Esophagus squamous epithelium (tissue), 5 donors: Measurements from ENCODE around the gene TMEM164. TPM values are rescaled to one million over a fixed set of nuclear protein-coding genes. Genes with fewer than 3 reads are reported as not detected.

Experiments used
- DNase-seq: peaks from one replicate; lab custom pipeline; 2025; lab: John Stamatoyannopoulos, UW
- H3K27ac ChIP-seq, 4 donors: fragments of 200-600 bp; sonication (generic); one replicate each; pipeline ENCODE4 v1.5.1; 2016 to 2019; ENCODE audit warnings: mild to moderate bottlenecking in 1 of 4
- H3K27me3 ChIP-seq, 4 donors: fragments of 200-600 bp; sonication (generic); 1 replicate in 3 of 4; 2 replicates in 1 of 4; pipeline versions ENCODE4 v1.5.1 to v1.6.0; 2017 to 2021; ENCODE audit warnings: antibody characterized with exemption in 1 of 4
- H3K36me3 ChIP-seq, 3 donors: fragments of 200-600 bp; sonication (generic); one replicate each; pipeline ENCODE4 v1.5.1; 2016 to 2019
- H3K4me1 ChIP-seq, 3 donors: fragments of 200-600 bp; sonication (generic); one replicate each; pipeline ENCODE4 v1.5.1; 2017 to 2019
- H3K4me3 ChIP-seq, 4 donors: fragments of 200-600 bp; sonication (generic); 1 replicate in 3 of 4; 2 replicates in 1 of 4; pipeline ENCODE4 v1.5.1; 2016 to 2019; ENCODE audit warnings: mild to moderate bottlenecking in 2 of 4, moderate library complexity in 1 of 4
- H3K9me3 ChIP-seq, 3 donors: fragments of 200-600 bp; sonication (generic); one replicate each; pipeline ENCODE4 v1.5.1; 2016 to 2019
- POLR2A ChIP-seq, 4 donors: fragments of 450-650 bp; IDR thresholded peaks; one replicate each; pipeline ENCODE4 v1.6.1; 2017; ENCODE audit warnings: antibody characterized with exemption in 4 of 4, mild to moderate bottlenecking in 4 of 4, moderate library complexity in 3 of 4
- WGBS, 2 donors: methylation state at CpG; one replicate each; pipeline ENCODE4 v1.1.5; 2018; 5-methylcytosine and 5-hydroxymethylcytosine counted together
- intact Hi-C: fragments of 100-400 bp; cut with DNase I; formaldehyde crosslinking; loops from one replicate; pipeline ENCODE4 v1.15.0; 2022
- total RNA-seq, 4 donors: library from RNA; depleted of rRNA; stranded (reverse); fragments of >200 nt; gene quantifications; one replicate each; pipeline ENCODE4 v1.1.0, GENCODE V29; 2016
- TF ChIP-seq, protein P1 (sequence below), 6 experiments: fragments of 450-650 bp in 4 of 6; fragments of 200-600 bp in 2 of 6; sonication (generic) in 2 of 6; IDR thresholded peaks; one replicate each; pipeline ENCODE4 v1.5.1; 2016 to 2019; ENCODE audit warnings: antibody characterized with exemption in 6 of 6, mild to moderate bottlenecking in 4 of 6, moderate library complexity in 4 of 6
- donor health status: DM: yes; HTN: yes; CAD: no.

TMEM164 gene
- total RNA-seq, 4 donors from 2014 or later: 18.5 to 27.3 (median 23.6) TPM

DNA sequence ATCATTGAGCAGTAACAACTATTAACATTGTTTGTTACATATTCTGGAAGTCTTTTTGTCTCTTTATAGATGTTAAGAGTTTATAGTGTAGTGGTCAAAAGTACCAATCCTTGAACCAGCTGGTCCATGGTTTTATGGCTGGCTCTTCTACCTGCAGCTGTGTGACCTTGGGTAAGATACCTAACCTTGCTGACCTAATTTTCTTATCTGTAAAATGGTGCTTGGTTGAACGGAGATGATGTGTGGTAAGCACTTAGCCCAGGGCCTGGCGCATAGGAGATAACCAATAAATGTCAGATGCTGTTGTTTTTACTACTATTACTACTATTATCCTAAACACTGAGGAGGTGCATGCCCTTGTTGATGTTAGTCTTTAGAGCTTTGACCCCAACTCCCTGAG lies 116.6 kb downstream of the TMEM164 start:
- intact Hi-C loops: no loop called here

GRCh38 chrX:110120025-110120424 lies 117.1 kb downstream of the TMEM164 start:
- H3K36me3 ChIP-seq: no peaks in the 10 kb centered on the region
- H3K4me3 ChIP-seq: no peak overlapping the region
- H3K4me1 ChIP-seq: no peaks in the 10 kb centered on the region
- H3K27ac ChIP-seq: peak overlapping the region in 1 of 4 donors; percentile 6
- no peak for TF ChIP-seq POLR2A (IDR thresholded peaks at IDR 0.05)
- TF ChIP-seq, protein P1, sequence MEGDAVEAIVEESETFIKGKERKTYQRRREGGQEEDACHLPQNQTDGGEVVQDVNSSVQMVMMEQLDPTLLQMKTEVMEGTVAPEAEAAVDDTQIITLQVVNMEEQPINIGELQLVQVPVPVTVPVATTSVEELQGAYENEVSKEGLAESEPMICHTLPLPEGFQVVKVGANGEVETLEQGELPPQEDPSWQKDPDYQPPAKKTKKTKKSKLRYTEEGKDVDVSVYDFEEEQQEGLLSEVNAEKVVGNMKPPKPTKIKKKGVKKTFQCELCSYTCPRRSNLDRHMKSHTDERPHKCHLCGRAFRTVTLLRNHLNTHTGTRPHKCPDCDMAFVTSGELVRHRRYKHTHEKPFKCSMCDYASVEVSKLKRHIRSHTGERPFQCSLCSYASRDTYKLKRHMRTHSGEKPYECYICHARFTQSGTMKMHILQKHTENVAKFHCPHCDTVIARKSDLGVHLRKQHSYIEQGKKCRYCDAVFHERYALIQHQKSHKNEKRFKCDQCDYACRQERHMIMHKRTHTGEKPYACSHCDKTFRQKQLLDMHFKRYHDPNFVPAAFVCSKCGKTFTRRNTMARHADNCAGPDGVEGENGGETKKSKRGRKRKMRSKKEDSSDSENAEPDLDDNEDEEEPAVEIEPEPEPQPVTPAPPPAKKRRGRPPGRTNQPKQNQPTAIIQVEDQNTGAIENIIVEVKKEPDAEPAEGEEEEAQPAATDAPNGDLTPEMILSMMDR (IDR thresholded peaks at IDR 0.05): no peak
- 11 to 39% methylated on average over 2 of the region's 2 CpGs for WGBS, 2 donors
- no peaks in the 10 kb centered on the region for H3K27me3 ChIP-seq
- intact Hi-C loops: no loop called here
- DNase-seq: no peak
- no peaks in the 10 kb centered on the region for H3K9me3 ChIP-seq

More for the DNA sequence above, 116.6 kb downstream of the TMEM164 start:
- TF ChIP-seq, protein P1 (IDR thresholded peaks at IDR 0.05): no peak
- no peak for TF ChIP-seq POLR2A (IDR thresholded peaks at IDR 0.05)
- Histone ChIP-seq H3K9me3 (no peaks in the 10 kb centered on the region), H3K27ac (peak overlapping the region in 1 of 4 donors; percentile 6), H3K27me3 (no peaks in the 10 kb centered on the region), H3K4me3 (no peak overlapping the region), H3K4me1 (no peaks in the 10 kb centered on the region), H3K36me3 (no peaks in the 10 kb centered on the region)
- no peak for DNase-seq
- 88 to 90% methylated on average over 2 of the region's 2 CpGs for WGBS, 2 donors

- WGBS, 2 donors: 60 to 86% methylated on average over 2 to 3 of the region's 3 CpGs
- H3K27me3 ChIP-seq: no peaks in the 10 kb centered on the region
- intact Hi-C loops: no loop called here
- TF ChIP-seq, protein P1 (IDR thresholded peaks at IDR 0.05): no peak
- TF ChIP-seq POLR2A (IDR thresholded peaks at IDR 0.05): no peak
- H3K4me1 ChIP-seq: no peaks in the 10 kb centered on the region
- H3K27ac ChIP-seq: no peak overlapping the region
- no peak overlapping the region for H3K4me3 ChIP-seq
- no peak for DNase-seq
- no peaks in the 10 kb centered on the region for H3K36me3 ChIP-seq
- no peaks in the 10 kb centered on the region for H3K9me3 ChIP-seq
Measured at GRCh38 chrX:110123331-110123782, 120.4 kb downstream of the TMEM164 start.

GRCh38 chrX:110125446-110126162 lies 122.7 kb downstream of the TMEM164 start:
- TF ChIP-seq POLR2A (IDR thresholded peaks at IDR 0.05): no peak
- TF ChIP-seq, protein P1 (IDR thresholded peaks at IDR 0.05): no peak
- 61 to 100% methylated on average over 5 to 9 of the region's 9 CpGs for WGBS, 2 donors
- intact Hi-C loops: no loop called here
- DNase-seq: no peak
- H3K27ac ChIP-seq: no peak overlapping the region
- H3K27me3 ChIP-seq: no peaks in the 10 kb centered on the region
- H3K4me3 ChIP-seq: no peak overlapping the region
- no peaks in the 10 kb centered on the region for H3K4me1 ChIP-seq
- no peaks in the 10 kb centered on the region for H3K9me3 ChIP-seq
- no peaks in the 10 kb centered on the region for H3K36me3 ChIP-seq

GRCh38 chrX:110131031-110131430 lies 128.1 kb downstream of the TMEM164 start:
- H3K4me3 ChIP-seq: no peak overlapping the region
- no peaks in the 10 kb centered on the region for H3K36me3 ChIP-seq
- no peak for DNase-seq
- no peaks in the 10 kb centered on the region for H3K4me1 ChIP-seq
- no peaks in the 10 kb centered on the region for H3K27me3 ChIP-seq
- no peak overlapping the region for H3K27ac ChIP-seq
- 100% methylated on average over 1 of the region's 1 CpG; no CpG with 5 or more reads in 1 of the 2 donors for WGBS, 2 donors
- no peaks in the 10 kb centered on the region for H3K9me3 ChIP-seq
- intact Hi-C loops: no loop called here
- TF ChIP-seq, protein P1 (IDR thresholded peaks at IDR 0.05): no peak
- no peak for TF ChIP-seq POLR2A (IDR thresholded peaks at IDR 0.05)
